Fibroblast of peridontal ligament (primary cell): ENCODE data around the gene DAAM1.

Experiments
- DNase-seq: peaks from one replicate; pipeline ENCODE4 v3.0.0-alpha.2; 2010; ENCODE audit errors: extremely low read depth

DAAM1 gene

DNA sequence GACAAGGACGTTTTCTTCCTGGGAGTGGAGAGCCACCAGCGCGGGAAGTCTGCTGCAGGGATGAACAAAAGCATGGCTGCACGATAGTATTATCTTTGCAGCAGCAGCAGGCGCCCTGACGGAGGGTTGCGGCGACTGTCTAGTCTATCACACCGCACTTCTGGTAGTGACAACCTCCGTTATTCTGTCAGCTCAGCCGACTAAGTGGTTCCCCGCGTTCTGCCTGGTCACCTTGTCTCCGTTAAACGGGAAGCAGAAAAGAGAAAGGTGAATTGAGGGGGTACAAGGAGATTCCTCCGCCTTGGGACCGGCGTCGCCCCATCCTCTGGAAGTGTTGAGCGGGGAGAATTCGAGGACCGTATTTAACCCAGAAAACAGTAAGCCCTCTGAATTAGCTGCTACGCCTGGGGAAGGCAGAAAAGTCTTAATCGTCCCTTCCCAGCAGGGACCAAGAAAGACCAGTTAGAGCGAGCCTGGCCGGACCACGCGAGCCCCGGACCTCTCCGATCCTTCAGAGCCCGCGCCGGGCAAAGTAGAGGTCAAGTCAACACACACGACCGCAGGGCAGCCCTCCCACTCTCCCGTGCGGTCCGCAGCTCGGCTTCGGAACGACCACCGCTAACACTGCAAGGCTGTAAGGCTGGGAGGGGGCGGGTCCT is 536 bp upstream of the DAAM1 start:
- no peak for DNase-seq

DNA sequence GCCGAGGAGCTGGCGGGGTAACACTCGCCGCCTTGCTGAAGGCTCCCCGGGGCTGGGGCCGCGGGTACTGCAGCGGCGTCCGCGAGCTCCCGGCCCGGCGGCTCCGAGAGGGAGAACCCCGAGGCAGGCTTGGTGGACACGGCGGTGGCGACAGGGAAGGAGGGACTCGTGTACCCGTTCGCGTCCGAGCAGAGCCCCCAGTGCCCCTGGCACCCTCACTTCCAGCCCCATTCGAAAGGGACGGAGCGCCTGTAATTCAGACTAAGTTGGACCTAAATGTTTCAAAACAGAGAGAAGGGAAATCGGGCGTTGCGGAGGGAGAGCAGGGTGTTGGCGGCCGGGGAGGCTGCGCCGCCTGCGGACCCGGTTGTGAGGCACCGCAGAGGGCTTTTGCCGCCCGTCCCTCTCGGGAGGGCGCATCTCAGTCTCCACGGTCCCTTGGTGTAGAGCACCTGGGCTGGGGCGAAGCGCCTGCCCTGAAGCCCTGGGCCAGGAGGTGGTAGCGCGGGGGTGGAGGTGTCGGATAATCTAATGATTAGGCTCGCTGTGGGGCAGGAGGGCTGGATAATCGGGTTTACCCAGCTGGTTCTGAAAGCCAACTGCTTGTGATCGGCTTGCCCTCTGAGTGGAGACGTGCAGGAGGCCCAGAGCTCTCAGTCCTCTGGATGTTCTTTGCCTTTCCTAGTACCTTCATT is 771 bp downstream of the DAAM1 start:
- peak; percentile 25 for DNase-seq

DNA sequence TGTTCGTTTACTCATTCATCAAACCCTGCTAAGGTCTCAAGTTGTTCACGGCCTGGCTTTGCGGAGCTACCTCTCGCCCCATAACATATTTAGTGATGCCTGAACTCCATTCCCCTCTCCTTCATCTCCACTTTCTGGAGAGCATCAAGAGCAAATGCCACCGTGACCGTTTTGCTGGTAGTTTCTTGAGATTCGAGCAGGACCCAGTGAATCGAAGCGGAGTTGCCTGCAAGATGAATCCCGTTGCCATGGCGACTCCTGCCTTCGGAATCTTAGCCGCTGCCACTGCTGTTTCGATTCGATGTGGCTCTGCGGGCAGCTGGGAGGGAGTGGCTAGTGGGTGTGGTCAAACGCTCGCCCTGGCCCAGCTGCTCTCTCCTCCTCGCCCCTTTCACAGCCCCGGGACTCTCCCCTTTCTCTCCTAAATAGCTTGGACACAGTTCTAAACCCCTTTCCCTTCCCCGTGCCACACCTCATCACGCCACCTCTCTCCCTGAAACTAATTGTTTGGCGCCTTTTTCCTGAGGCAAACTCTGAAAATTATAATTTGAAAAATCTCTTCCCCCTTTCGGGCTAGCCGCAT is 1.4 kb downstream of the DAAM1 start:
- DNase-seq, result peak; percentile 93

DNA sequence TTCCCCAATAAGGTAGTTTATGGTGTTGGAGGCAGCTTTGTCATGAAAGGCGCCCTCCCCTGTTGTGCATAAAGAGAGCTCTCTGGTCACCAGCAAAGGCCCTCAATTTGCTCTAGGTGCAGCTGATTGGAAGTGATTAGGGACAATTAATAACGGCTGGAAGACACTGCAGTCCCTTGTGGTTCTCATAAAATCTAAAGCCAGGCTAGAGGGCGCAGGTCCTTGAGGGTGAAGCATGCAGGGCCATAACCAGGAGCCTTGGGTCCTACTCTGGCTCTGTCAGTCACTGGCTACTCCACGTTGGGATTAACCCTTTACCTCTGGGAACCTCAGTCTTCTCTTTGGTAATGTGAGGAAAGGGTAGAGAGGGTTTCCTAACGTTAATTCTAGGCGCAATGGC is 1.9 kb downstream of the DAAM1 start:
- no peak for DNase-seq

DNA sequence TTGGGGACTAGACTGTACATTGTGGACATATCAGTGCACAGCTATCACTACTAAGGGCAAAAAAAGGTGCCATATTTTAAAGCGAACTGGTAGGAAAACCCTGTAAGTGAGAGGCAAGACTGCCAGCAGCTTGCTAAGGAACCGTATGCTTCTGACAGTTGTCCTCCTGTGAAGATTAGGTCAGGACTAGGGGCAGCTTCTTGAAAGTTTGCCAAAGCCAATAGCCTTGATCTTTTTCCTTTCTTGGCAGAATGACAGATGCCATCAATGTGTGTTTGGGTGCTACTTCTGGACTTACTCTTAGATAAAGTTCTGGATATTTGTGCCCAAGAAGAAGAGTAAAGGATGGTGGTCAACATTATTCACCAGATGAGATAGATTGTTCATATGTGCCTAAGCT is 7.4 kb downstream of the DAAM1 start:
- DNase-seq, result no peak

DNA sequence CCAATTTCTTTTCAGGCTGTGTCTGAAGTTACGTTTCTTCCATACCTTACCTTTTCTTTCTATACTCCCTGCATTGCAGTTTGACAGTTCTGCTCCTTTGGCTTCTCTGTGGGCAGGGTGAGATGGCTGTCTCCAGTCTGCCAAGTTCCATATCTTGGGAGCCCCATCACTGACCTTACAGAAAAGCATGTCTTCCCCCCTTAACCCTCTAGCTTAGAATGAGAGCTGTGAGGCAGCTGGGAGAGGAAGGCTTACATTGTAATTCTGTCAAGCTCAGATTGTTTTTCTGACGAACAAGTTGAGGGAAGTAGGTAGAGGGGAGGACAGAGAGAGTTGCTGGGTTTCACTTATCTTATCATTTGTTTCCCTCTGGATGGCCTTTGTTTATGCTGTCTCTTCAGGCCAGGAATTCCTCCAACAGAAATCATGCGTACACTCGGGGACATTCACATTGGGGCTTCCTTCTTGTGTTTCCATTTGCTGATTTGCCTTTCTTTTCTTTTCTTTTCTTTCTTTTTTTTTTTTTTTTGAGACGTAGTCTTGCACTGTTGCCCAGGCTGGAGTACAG is 9.3 kb downstream of the DAAM1 start:
- no peak for DNase-seq

DNA sequence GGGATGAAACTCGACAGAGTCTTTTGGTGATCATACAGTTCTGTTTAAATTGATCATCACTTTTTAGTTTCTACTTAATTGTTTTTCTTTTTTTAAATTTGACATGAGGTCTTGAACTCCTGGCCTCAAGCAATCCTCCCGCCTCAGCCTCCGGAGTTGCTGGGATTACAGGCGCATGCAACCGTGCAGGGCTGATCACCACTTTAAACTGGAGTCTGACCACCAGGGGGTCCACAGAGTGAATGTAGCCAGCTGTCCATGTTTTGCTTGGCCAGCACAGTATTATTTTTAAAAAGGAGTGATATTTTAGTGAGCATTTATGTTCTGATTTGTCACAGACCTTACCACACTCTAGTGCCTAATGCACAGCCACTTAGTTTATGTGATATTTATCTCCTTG is 10.7 kb downstream of the DAAM1 start:
- no peak for DNase-seq

DNA sequence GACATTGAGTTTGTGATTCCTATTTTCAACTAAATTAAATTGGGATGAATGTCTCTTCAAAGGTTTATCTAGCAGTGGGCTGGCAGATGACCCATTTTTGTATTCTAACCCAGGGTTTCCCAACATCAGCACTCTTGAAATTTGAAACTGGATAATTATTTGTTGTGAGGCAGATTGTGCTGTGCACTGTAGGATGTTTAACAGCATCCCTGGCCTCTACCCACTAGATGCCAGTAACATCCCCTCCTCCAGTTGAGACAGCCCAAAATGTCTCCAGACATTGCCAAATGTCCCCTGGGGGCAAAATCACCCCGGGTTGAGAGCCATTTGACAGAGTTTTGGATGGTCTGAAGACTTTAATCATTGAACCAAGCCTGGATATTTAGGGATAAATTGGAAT is 11.1 kb downstream of the DAAM1 start:
- peak; percentile 29 for DNase-seq

DNA sequence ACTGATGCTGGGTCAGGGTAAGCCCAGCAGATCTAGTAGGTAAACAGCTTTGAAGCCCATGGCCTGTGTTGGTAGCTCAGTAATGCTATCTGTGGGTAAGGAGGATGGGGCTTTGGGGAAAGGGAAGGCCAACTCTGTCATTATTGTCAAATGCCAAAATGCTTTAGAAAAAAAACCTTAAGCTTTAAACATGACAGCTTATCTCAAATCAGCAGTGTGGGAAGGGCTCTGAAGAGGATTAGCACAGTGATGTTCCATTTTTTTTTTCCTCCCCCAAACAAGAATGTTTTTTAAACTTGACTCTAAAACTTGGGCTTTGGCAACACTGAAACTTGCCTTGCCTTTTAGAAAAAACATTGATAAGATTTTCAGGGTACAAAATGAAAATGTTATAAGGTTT is 11.7 kb downstream of the DAAM1 start:
- DNase-seq, result no peak

DNA sequence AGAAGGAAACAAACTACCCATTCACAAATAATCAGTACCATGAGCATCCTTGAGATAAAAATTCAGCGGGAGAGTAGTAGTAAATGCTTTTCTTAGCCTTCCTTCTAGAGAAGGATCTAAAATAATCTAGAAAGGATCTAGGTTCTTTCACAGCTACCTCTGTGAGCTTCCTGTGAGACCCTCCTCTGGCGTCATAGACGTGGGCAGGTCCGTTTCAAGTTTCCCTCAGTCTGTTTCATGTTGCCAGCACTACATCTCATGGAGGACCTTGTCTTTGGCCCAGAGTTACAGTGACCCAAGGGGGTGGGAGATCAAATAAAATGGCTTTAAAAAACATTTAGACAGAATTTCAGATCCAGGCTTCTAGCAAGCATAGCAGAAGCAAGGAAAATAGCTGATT is 13.6 kb downstream of the DAAM1 start:
- no peak for DNase-seq

DNA sequence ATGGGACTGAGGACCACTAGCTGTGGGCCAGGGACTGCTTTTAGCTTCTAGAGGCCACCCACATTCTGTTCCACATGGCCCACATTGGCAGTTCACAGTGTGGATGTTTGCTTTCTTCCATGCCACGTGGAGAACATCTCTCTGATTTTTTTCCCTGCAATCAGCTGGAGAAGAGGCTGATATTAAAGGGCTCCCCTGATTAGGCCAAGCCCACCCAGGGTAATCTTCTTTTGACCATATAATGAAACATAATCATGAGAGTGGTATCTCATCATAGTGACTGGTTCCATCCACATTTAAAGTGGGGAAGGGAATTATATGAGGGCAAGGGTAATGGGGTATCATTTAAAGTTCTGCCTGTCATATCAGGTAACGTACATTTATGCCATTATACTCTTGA is 15.8 kb downstream of the DAAM1 start:
- no peak for DNase-seq

DNA sequence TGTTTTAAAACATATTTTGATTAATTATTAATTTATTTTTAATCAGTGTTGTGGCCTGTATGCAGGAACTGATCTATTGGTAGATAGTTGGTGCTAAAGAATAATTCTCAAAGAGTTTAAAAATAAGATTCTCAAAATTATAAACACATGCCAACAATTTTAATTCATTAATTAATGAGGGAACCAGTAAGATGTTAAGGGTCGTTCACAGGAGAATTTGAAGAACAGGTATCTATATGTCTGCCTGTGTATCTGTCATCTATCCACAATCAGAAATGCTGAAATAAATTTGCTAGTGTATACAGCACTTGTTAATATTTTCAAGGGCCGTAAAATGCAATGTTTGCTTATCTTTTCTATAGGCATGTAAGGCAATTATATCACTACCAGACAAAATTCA is 18.4 kb downstream of the DAAM1 start:
- DNase-seq, result no peak

DNA sequence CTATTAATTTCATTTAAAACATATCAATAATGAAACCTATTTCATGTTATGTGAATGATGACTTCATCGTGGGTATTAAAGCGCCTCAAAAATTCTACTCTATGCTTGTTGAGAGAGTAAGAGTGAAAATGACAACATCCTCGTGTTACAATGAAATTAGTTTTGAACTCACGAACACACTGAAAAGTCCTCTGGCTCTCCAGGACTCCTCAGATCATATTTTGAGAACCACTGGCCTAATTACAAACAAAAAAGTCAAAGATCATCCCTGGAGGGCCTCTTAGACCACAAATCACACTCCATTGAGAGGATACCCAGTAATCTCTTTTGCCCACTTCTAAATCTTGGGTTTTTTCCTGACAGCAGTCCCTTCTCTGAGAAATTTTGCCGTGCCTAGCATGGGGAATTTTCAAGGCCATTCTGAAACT is 19.1 kb downstream of the DAAM1 start:
- no peak for DNase-seq

DNA sequence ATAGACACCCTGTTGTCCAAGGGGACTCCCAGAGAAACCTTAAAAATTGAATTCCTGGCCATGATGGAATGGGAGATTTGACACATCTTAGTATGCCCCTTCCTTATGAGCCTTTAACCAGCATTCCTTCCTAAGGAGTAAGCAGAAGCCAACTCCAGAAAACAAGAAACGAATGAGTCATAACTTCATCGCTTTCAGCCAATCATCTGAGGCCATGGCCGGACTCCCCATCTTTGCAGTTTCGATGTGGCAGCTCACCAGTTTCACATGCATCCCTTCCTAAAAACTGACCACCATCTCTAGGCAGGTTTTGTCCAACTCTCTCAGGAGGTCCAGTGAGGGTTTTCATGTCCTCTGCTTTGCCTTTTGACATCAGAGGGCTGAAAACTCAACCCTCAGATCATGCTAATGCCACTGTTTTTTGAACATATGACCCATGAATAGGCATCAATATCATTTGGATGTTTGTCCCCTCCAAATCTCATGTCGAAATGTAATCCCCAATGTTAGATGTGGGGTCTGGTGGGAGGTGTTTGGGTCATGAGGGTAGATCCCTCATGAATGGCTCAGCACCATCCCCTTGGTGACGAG is 19.9 kb downstream of the DAAM1 start:
- DNase-seq, result peak; percentile 52

DNA sequence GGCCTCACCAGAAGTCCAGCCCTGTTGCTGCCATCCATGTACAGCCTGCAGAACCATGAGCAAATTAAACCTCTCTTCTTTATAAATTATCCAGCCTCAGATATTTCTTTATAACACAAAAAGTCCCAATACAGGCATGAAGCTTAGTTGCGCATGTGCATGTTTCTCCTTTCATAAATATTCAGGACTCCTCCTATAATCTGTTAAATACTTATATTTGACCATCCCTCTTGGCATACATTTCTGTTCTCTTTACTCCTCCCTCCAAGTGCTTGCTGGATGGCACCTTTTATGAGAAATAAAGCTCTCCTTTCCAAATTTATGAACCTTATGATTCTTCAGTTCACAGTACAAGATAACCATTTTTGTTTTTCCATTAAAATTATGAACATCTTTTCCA is 20.5 kb downstream of the DAAM1 start:
- DNase-seq, result no peak

DNA sequence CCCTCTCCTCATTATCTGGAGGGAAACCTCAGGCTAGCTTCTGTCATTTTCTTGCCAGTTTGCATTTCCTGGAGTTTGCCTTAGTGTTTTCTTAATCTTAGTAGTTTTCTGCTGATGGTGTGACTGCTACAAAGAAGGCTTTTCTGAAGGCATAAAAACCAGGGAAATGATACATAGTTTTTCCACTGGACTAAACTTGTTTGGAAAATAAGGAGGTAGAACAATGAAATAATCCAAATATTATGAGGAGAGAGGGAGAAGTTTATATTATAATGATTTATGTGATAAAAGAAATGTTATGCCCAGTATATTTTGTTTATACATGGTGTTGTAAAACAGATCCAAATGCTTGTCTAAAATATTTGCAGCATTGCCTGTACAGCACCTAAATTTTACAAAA is 22.2 kb downstream of the DAAM1 start:
- no peak for DNase-seq

DNA sequence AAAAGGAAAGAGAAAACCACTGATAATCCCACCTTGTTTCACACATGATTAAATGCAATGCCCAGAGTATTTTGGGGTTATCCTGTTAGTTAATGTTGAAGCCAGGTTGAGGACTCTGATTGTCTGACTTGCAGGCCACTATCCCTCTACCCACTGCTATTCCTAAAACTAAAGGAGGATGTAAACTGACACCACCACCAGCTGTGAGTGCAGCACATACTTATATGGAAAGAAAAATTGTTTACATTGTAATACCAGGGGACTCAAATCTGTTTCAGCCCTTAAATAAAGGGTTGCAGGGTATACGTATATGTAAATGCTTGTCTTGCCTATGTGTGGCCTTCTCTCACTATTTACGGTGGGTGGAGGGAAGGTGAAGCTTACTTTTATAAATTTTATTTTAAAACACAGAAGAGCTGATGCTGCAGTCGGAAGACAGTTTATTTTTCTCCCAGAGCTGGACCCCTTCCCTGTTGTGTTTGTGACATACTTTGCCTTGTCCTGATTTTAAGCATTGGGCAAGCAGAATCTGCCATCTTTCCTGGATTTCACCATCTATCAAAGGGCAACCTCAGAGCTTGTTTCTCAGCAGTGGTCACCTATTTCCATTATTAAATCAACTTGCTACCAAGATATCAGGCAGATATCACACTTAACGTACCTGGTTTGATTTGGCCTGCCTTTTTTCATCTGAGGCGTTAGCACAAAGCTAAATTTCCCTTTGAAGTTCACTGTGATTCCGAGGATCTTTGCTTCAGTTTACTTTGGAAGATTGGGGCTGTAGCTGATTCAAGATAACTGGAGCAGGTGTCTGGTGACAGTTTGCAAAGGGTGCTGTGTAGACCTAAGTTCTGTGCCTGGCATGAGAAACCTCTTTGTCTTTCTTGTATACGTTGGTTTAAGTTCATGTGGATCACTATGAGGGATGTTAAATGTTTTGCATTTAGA is 25.2 kb downstream of the DAAM1 start:
- peak; percentile 49 for DNase-seq

DNA sequence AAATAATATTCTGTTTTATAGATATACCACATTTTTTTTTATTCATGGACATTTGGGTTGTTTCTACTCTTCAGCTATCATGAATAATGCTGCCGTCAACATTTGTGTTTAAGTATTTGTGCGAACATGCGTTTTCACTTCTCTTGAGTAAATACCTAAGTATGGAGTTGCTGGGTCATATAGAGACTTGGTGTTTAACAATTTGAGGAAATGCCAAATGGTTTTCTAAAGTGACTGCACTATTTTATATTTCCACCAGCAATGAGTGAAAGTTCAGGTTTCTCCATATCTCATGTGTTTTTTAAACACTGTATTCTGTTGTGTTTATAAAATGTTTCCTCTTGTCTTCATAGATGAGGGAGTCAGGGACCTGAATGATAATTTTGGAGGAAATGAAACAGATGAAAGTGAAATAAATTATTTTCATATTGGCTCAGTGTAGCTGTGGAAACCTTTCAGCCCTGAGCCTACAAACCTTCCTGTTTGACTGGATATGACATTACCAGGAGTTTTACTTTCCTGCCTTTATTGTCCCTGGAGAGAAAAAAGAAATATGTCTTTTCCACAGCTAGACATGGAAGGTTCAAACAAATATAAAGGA is 26.3 kb downstream of the DAAM1 start:
- DNase-seq, result no peak

DNA sequence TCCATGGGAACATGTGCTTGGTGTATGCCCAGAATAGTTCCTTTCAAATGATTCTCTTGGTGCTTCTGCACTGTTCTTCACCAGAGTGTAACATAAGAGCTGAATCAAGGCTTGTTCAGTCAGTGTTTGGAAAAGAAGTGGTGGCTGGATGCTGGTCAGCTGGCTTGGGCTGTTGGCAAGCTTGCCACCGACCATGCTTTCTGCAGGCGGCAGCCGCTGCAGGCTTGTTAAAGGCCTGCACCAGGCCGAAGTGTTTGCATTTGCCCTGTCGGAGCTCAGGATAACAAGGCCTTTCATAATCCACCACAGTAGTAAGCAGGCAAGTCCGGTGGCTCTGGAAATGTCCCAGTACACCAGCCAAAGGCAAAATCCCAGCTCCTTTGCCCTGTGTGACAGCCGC is 26.9 kb downstream of the DAAM1 start:
- peak; percentile 92 for DNase-seq

DNA sequence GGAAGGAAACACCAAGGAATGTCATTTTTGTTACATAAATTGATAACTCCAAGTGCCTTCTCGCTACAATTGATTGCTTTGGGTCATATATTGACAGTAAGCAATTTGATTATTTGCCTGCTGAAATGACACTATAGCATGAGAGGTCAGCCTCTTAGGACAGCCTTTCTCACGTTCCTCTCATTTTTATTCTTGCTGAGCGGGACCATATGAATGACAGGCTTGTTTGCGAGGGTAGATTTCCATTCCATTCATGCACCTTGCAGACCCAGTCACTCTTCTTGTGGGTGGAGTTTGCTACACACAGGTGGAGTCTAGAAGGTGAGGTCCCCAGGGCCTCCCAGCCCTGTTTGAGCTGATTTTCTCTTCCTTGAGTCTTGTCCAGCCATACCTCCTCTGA is 27.3 kb downstream of the DAAM1 start:
- DNase-seq, result no peak

DNA sequence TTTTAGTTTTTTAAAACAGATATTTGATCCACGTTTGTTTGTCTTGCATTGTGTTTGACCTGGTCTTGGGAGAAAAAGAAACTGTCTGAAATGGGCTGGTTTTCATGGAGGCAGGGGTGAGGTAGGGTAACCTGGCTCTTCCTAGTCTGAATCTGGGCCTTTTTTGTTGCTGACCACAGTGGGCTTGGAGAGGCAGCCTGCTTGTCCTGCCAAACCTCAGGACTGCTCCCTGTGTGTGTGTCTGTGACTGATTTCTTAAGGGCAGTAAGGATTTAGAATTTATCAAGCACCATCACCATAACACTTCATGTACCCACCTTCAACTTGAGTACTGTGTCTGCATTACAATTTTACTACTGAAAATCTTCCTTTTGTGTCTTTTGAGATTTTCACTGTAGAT is 28.5 kb downstream of the DAAM1 start:
- no peak for DNase-seq
